Keratinocyte (primary cell): ENCODE measurements around the gene GLIPR1. TPM values are rescaled to one million over a fixed set of nuclear protein-coding genes. Genes with fewer than 3 reads are reported as not detected.
A peak's percentile ranks its signal among the peaks of the same experiment; 100 is the strongest.

Source experiments
- DNase-seq: peaks from one replicate; pipeline ENCODE4 v3.0.0-alpha.2; 2011; ENCODE audit warnings: low read depth, missing footprints, low spot score
- FAIRE-seq: peaks from 2 replicates; lab custom pipeline; 2011; peaks lifted over from hg19 to GRCh38; lab: Jason Lieb, UNC
- H2AFZ ChIP-seq: 2 replicates; pipeline ENCODE4 v1.6.0; 2012; ENCODE audit warnings: low read length, control low read depth, inconsistent platforms; ENCODE audit not compliant: control insufficient read depth
- H3K27ac ChIP-seq: 2 replicates; pipeline ENCODE4 v1.5.1; 2011; ENCODE audit warnings: low read length; ENCODE audit not compliant: control insufficient read depth, insufficient read depth
- H3K27me3 ChIP-seq: 3 replicates; pipeline ENCODE4 v1.6.0; 2011; ENCODE audit warnings: low read length; ENCODE audit not compliant: control insufficient read depth, insufficient read depth; ENCODE audit errors: extremely low read depth
- H3K36me3 ChIP-seq, 2 experiments: 2 replicates in 1 of 2; 3 replicates in 1 of 2; pipeline ENCODE4 v1.5.1; 2011; ENCODE audit warnings: low read length in 2 of 2, mild to moderate bottlenecking in 1 of 2; ENCODE audit not compliant: control insufficient read depth in 2 of 2, insufficient read depth in 2 of 2; ENCODE audit errors: extremely low read depth in 1 of 2
- H3K4me1 ChIP-seq: 3 replicates; pipeline ENCODE4 v1.5.1; 2011; ENCODE audit warnings: low read length; ENCODE audit not compliant: control insufficient read depth, insufficient read depth; ENCODE audit errors: extremely low read depth
- H3K4me2 ChIP-seq: 3 replicates; pipeline ENCODE4 v1.6.0; 2011; ENCODE audit warnings: low read depth, low read length; ENCODE audit not compliant: control insufficient read depth, insufficient read depth; ENCODE audit errors: extremely low read depth
- H3K4me3 ChIP-seq, 3 experiments: fragments of 200-600 bp in 1 of 3; sonication (generic) in 1 of 3; 2 replicates in 2 of 3; 3 replicates in 1 of 3; pipeline ENCODE4 v1.5.1; 2011 to 2016; ENCODE audit warnings: low read length in 3 of 3, mild to moderate bottlenecking in 3 of 3, control low read depth in 2 of 3, inconsistent platforms in 1 of 3, low read depth in 1 of 3, mixed read lengths in 1 of 3, mixed run types in 1 of 3, moderate library complexity in 1 of 3; ENCODE audit not compliant: control insufficient read depth in 2 of 3, insufficient read depth in 2 of 3; ENCODE audit errors: extremely low read depth in 1 of 3
- H3K79me2 ChIP-seq: 2 replicates; pipeline ENCODE4 v1.6.0; 2012; ENCODE audit warnings: low read length; ENCODE audit not compliant: control insufficient read depth, insufficient read depth
- H3K9ac ChIP-seq: 3 replicates; pipeline ENCODE4 v1.6.0; 2011; ENCODE audit warnings: low read length; ENCODE audit not compliant: control insufficient read depth, insufficient read depth; ENCODE audit errors: extremely low read depth
- H3K9me1 ChIP-seq: 3 replicates; pipeline ENCODE4 v1.6.0; 2011; ENCODE audit warnings: low read length; ENCODE audit not compliant: control insufficient read depth, insufficient read depth; ENCODE audit errors: extremely low read depth
- H3K9me3 ChIP-seq: 2 replicates; pipeline ENCODE4 v1.5.1; 2012; ENCODE audit warnings: low read depth, low read length; ENCODE audit not compliant: control insufficient read depth
- H4K20me1 ChIP-seq: 3 replicates; pipeline ENCODE4 v1.6.0; 2011; ENCODE audit warnings: low read length; ENCODE audit not compliant: control insufficient read depth, insufficient read depth; ENCODE audit errors: extremely low read depth
- EZH2 ChIP-seq: IDR thresholded peaks from one replicate; pipeline ENCODE4 v1.6.1; 2012; ENCODE audit warnings: inconsistent platforms, mild to moderate bottlenecking, low read length, moderate library complexity
- dilution Hi-C: fragments of 300-500 bp; cut with MboI; formaldehyde crosslinking; loops from one replicate; pipeline ENCODE4 v1.7.0; 2020; ENCODE audit warnings: low sequenced_read_pairs; ENCODE audit not compliant: extremely low pct_ligation_motif_present
- polyA plus RNA-seq, 5 experiments: library from polyadenylated mRNA; depleted of rRNA in 3 of 5; stranded (reverse) in 3 of 5; stranded (forward) in 1 of 5; unstranded in 1 of 5; fragments of >200 nt; gene quantifications; 1 replicate in 1 of 5; 2 replicates in 3 of 5; 3 replicates in 1 of 5; pipeline versions ENCODE4 v1.2.1 to v1.2.3, GENCODE V29; 2011 to 2012; ENCODE audit warnings: missing spikeins in 2 of 5, low read depth in 1 of 5, low replicate concordance in 1 of 5
- TF ChIP-seq, protein P1 (sequence below), 3 experiments: IDR thresholded peaks in 1 of 3; conservative IDR thresholded peaks in 1 of 3; optimal IDR thresholded peaks in 1 of 3; 2 replicates in 2 of 3; 3 replicates in 1 of 3; pipeline versions ENCODE3 to v1.5.1; 2011; ENCODE audit warnings: low read length in 3 of 3, mild to moderate bottlenecking in 3 of 3, moderate library complexity in 2 of 3, control low read depth in 1 of 3, inconsistent platforms in 1 of 3; ENCODE audit not compliant: insufficient read depth in 2 of 3; ENCODE audit errors: extremely low read depth in 1 of 3

The GLIPR1 gene
- polyA plus RNA-seq, 1 donor (not counting 4 experiments of a cell fraction or from before 2014, with no cell fraction given): 10.2 TPM

DNA sequence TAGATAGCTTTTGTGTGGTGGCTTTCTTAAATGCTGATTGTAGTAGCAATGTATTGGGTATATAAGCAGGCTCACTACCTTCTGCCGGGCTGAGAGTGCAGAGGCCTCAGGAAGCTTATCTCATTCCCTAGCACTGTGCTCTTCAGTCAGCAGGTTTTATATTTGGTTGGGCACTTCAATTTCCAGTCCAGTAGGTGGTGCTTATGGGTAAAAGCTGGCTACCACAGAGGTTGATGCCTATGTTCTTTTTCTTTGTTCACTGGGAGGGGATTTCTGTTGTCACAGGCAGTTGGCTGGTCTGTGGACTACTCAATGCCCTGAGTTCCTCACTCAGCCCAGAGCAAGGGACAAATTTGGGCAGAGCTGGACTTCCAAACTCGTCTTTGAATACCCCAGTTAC lies 43.0 kb upstream of the GLIPR1 start:
- DNase-seq (no peak), FAIRE-seq (no peak)
- Histone ChIP-seq H3K9me3 (no peaks in the 10 kb centered on the region), H3K4me1 (peaks cover 10% of the 10 kb centered on the region), H3K27me3 (no peaks in the 10 kb centered on the region), H3K36me3 (no peaks in the 10 kb centered on the region), H4K20me1 (no peaks in the 10 kb centered on the region), H3K9me1 (no peaks in the 10 kb centered on the region), H3K4me2 (no peak overlapping the region), H3K9ac (no peak overlapping the region), H3K79me2 (no peaks in the 10 kb centered on the region), H2AFZ (no peak overlapping the region), H3K27ac (no peak overlapping the region), H3K4me3 (no peak overlapping the region)
- no peak for TF ChIP-seq EZH2
- TF ChIP-seq, protein P1, sequence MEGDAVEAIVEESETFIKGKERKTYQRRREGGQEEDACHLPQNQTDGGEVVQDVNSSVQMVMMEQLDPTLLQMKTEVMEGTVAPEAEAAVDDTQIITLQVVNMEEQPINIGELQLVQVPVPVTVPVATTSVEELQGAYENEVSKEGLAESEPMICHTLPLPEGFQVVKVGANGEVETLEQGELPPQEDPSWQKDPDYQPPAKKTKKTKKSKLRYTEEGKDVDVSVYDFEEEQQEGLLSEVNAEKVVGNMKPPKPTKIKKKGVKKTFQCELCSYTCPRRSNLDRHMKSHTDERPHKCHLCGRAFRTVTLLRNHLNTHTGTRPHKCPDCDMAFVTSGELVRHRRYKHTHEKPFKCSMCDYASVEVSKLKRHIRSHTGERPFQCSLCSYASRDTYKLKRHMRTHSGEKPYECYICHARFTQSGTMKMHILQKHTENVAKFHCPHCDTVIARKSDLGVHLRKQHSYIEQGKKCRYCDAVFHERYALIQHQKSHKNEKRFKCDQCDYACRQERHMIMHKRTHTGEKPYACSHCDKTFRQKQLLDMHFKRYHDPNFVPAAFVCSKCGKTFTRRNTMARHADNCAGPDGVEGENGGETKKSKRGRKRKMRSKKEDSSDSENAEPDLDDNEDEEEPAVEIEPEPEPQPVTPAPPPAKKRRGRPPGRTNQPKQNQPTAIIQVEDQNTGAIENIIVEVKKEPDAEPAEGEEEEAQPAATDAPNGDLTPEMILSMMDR (optimal IDR thresholded peaks at IDR 0.05 in 1 of 3, IDR thresholded peaks at IDR 0.05 in 1 of 3, conservative IDR thresholded peaks at IDR 0.05 in 1 of 3; ENCODE audit: extremely low read depth in 1 of 3, insufficient read depth in 2 of 3, low read length in 3 of 3): peak; percentile 27 to 57 (median 38)
- dilution Hi-C loops: no loop called here

- H3K9ac ChIP-seq: no peak overlapping the region
- peaks cover 10% of the 10 kb centered on the region for H3K4me1 ChIP-seq
- no peaks in the 10 kb centered on the region for H3K9me3 ChIP-seq
- H3K79me2 ChIP-seq: no peaks in the 10 kb centered on the region
- no peaks in the 10 kb centered on the region for H3K9me1 ChIP-seq
- DNase-seq (no peak), FAIRE-seq (no peak)
- no peak overlapping the region for H3K4me3 ChIP-seq
- H3K27ac ChIP-seq: no peak overlapping the region
- dilution Hi-C loops: no loop called here
- H3K36me3 ChIP-seq: no peaks in the 10 kb centered on the region
- peak overlapping the region; percentile 30 for H2AFZ ChIP-seq
- H3K4me2 ChIP-seq: peak overlapping the region; percentile 49
- no peaks in the 10 kb centered on the region for H4K20me1 ChIP-seq
- H3K27me3 ChIP-seq: no peaks in the 10 kb centered on the region
- TF ChIP-seq EZH2: no peak
- TF ChIP-seq, protein P1 (optimal IDR thresholded peaks at IDR 0.05 in 1 of 3, IDR thresholded peaks at IDR 0.05 in 1 of 3, conservative IDR thresholded peaks at IDR 0.05 in 1 of 3; ENCODE audit: extremely low read depth in 1 of 3, insufficient read depth in 2 of 3, low read length in 3 of 3): no peak
Observed at GRCh38 chr12:75438059-75438754, 42.3 kb upstream of the GLIPR1 start.
